Epithelial cell of proximal tubule (primary cell): Measurements from ENCODE around the gene RICTOR. TPM values are rescaled to one million over a fixed set of nuclear protein-coding genes. Genes with fewer than 3 reads are reported as not detected.

Experiments
- DNase-seq: peaks from one replicate; pipeline ENCODE4 v3.0.0-alpha.2; 2011; ENCODE audit warnings: low read depth
- H3K4me3 ChIP-seq: 2 replicates; pipeline ENCODE4 v1.5.1; 2011; ENCODE audit warnings: low read depth, mild to moderate bottlenecking, low read length
- CTCF ChIP-seq: conservative IDR thresholded peaks from 2 replicates; pipeline ENCODE4 v1.5.1; 2012; ENCODE audit warnings: low read depth, mild to moderate bottlenecking, low read length
- total RNA-seq: library from RNA; depleted of rRNA; stranded (reverse); fragments of >200 nt; gene quantifications from 2 replicates; pipeline ENCODE4 v1.2.3, GENCODE V29; 2015

RICTOR gene
- total RNA-seq, 1 donor from 2014 or later, result 13.8 TPM

DNA sequence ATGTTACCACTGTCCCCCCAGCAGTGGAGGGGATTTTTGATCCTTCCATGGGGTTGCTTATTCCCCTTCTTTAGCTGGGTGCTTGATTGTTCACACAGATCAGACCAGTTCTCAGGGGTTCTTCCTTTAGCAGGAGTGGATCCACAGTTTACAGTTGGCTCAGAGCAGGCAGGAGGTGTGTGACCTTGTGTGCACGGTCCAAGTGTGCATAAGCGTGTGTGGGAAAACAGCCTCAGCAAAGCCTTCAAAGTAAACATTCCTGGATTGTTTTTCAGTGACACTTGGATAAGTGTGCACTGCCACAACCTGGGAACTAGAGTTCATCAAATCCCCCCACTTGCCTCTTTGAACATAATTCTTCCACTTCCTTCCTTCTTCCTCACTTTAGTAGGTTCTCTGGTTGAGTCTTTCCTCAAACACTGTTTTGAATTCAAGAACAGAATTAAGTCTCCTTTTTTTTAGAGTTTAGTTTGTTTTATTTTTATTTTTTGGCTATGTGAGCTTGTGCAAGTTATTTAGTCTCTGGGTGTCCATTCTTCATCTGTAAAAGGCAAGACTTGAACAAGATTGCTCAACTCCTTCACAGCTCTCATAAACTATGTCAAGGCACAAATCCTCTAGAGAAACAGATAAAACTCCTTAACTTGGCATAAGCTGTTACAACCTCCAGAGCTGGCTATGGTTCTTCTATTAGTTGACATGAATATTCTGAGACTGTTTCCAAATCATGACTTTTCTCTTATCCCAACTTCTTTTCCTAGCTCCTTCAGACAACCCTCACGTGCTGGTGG, 150.3 kb downstream of the RICTOR start:
- no peak for TF ChIP-seq CTCF
- H3K4me3 ChIP-seq, result no peak overlapping the region
- DNase-seq, result no peak

- H3K4me3 ChIP-seq, result no peak overlapping the region
- peak; percentile 88 for TF ChIP-seq CTCF
- no peak for DNase-seq
Measured at GRCh38 chr5:38922199-38922598, 152.0 kb downstream of the RICTOR start.

GRCh38 chr5:38921174-38921573, 153.0 kb downstream of the RICTOR start:
- no peak for DNase-seq
- no peak for TF ChIP-seq CTCF
- H3K4me3 ChIP-seq, result no peak overlapping the region

DNA sequence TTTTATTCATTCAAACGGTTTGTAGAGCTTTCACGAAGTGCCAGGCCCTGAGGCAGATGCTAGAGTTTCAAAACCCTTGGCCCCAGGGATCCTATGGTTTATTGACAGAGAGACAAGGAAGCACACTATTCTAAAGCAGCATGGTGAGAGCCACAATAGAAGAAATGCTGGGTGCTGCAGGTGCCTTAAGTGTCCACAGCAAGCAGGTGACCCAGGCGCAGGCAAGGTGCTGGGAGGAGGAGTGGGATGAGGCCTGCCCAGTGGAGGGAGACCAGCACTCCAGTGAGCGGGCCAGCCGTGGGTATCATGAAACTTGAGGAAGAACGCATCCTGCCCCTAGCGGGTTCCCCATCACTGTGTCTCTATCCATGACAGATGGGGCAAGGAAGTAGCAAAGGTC, 157.4 kb downstream of the RICTOR start:
- DNase-seq, result no peak
- no peak overlapping the region for H3K4me3 ChIP-seq
- TF ChIP-seq CTCF, result no peak

DNA sequence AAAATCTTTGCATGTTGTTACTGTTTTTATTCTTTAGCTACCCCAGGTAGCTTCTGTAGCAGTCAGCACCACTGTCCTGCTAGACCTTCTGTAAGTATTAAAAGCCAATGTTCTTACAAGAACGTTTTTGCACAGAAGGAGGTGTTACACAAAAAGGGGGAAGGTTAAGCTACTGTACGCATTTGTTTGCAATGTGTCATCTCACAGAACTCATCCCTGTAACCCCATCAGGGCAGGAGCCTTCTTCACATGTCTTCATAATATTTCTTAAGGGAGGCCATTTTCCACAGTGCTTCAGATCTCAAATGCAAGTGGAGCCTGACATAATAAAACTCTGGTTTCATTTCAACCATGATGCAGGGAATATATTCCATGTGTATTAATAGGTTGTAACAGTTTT, 160.5 kb downstream of the RICTOR start:
- no peak for TF ChIP-seq CTCF
- no peak for DNase-seq
- no peak overlapping the region for H3K4me3 ChIP-seq

DNA sequence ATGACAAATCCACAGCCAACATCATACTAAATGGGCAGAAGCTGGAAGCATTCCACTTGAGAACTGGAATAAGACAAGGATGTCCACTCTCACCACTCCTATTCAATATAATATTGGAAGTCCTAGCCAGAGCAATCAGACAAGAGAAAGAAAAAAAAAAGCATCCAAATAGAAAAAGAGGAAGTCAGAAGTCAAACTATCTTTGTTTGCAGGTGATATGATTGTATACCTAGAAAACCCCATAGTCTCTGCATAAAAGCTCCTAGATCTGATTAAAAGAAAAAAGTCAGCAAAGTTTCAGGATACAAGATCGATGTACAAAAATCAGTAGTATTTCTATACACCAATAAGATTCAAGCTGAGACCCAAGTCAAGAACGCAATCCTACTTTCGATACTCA, 162.3 kb downstream of the RICTOR start:
- TF ChIP-seq CTCF, result no peak
- H3K4me3 ChIP-seq, result no peak overlapping the region
- no peak for DNase-seq

- no peak overlapping the region for H3K4me3 ChIP-seq
- TF ChIP-seq CTCF, result no peak
- DNase-seq, result no peak
Measured at GRCh38 chr5:38906503-38906902, 167.7 kb downstream of the RICTOR start.
